Activated T-cell treated with anti-CD3 and anti-CD28 coated beads for 1 hour (primary cell): ENCODE data around the gene C1QL4.
A peak's percentile ranks its signal among the peaks of the same experiment; 100 is the strongest.
"Not testable (repeated sequence)": the region's sequence is repeated elsewhere in the genome, so short reads cannot be mapped to it uniquely, and the experiment has no call there.

Experiments used
- DNase-seq: peaks from one replicate; pipeline ENCODE4 v3.0.0-alpha.2; 2020; ENCODE audit warnings: low read depth

C1QL4 gene

DNA sequence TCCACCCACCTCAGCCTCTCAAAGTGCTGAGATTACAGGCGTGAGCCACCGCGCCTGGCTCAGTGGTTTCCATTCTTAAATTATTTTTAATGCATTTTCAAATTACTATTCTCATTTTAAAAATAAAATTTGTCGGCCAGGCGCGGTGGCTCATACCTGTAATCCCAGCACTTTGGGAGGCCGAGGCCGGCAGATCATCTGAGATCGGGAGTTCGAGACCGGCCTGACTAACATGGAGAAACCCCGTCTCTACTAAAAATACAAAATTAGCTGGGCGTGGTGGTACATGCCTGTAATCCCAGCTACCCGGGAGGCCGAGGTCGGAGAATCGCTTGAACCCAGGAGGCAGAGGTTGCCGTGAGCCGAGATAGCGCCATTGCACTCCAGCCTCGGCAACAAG lies 3.2 kb downstream of the C1QL4 start:
- DNase-seq, result not testable (repeated sequence)

DNA sequence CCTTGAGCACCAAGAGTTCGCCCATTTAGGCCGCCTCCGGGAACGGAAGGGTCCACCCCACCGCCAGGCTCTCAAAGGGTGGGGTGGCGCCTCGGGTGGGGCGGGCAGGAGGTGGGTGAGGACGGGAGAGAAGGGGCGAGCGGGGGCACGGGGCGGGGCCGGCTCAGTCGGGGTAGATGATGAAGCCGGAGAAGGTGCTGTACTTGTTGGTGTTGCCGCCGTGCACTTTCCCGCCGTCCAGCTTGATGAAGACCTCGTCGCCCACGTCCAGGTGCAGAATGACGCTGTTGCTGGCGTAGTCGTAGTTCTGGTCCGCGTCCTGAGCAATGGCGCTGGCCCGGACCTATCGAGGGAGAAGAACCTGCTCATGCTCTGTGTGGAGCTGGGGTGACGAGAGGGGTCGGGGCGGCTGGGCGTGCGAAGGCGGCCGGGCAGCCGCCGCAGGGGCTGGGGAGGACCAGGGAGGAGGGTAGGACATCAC lies 4.1 kb downstream of the C1QL4 start:
- DNase-seq, result no peak

DNA sequence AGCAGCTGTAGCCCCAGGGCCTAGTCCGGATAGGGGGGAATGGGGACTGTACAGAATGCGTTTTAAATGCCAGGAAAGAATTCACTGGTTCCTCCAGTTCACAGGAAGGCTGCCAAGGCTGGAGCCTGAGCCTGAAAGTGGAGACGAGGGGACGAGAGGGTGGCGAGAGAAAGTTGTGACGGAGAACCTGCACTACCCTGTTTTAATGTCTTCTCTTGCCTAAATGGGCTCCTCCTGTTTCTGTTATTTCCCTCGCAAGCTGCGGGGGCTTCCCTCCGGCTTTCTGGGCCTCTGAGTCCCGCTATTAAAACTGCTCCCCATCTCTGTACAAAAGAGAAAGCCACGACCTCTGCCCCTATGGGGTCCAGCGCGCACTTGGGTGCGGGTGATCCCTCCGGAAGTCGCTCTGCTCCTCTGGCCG lies 4.5 kb downstream of the C1QL4 start:
- DNase-seq, result no peak

DNA sequence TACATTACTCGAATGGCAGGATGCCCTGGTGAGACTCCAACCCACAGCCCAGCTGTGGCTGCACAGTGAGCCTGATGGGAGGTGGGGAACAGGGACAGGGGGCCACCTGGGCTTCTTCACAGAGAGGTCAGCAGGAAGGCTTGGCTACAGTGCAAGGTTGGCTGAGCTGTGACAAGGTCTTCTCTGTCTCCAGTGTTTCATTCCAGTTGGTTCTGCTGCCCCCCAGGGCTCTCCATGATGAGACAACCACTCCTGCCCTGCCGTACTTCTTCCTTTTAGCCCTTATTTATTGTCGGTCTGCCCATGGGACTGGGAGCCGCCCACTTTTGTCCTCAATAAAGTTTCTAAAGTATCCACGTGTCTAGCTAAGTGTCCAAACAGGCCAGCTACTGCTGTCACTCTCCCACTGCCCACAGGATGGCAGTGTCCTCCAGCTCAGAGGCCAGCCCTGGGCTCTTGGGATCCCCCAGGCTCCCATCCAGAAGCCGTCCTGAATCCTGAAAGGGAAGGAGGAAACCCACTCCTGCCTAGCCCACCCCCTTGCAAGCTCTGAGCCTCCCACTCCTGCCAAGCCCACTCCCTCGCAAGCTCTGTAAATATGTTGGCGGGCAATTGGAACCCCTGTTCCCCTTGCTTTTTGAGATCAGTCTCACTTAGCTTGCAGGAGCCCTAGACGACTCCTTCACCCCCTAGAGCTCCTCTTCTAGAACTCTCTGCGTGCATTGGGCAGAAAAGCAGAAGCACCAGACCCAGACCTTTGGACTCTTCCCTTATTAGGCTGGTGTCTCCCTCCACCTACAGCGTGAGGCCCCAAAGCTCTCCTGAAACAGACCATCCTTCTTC lies 5.4 kb downstream of the C1QL4 start:
- DNase-seq, result no peak

DNA sequence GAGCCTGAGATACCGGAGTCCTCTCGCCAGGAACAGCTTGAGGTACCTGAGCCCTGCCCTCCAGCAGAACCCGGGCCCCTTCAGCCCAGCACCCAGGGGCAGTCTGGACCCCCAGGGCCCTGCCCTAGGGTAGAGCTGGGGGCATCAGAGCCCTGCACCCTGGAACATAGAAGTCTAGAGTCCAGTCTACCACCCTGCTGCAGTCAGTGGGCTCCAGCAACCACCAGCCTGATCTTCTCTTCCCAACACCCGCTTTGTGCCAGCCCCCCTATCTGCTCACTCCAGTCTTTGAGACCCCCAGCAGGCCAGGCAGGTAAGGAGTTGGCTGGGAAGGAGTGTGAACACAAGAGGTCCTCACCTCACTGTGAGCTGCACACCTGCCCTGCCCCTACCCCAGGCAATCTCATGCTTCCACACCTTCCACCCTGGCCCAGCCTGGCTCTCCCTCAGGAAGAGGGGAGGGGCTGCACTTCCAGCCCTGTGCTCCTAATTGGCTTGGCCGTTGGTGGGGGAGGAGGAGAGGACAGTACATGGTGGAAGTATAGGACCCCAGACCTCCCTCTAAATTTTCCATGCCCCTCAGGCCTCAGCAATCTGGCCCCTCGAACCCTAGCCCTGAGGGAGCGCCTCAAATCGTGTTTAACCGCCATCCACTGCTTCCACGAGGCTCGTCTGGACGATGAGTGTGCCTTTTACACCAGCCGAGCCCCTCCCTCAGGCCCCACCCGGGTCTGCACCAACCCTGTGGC lies 6.2 kb downstream of the C1QL4 start:
- DNase-seq, result no peak

DNA sequence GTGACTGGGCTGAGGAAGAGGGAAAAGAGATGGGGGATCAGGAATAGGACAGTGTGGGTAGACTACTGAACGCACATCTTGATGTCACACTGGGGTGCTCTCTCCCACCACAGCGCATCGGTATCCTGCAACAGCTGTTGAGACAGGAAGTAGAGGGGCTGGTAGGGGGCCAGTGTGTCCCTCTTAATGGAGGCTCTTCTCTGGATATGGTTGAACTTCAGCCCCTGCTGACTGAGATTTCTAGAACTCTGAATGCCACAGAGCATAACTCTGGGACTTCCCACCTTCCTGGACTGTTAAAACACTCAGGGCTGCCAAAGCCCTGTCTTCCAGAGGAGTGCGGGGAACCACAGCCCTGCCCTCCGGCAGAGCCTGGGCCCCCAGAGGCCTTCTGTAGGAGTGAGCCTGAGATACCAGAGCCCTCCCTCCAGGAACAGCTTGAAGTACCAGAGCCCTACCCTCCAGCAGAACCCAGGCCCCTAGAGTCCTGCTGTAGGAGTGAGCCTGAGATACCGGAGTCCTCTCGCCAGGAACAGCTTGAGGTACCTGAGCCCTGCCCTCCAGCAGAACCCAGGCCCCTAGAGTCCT lies 6.9 kb downstream of the C1QL4 start:
- DNase-seq, result no peak

DNA sequence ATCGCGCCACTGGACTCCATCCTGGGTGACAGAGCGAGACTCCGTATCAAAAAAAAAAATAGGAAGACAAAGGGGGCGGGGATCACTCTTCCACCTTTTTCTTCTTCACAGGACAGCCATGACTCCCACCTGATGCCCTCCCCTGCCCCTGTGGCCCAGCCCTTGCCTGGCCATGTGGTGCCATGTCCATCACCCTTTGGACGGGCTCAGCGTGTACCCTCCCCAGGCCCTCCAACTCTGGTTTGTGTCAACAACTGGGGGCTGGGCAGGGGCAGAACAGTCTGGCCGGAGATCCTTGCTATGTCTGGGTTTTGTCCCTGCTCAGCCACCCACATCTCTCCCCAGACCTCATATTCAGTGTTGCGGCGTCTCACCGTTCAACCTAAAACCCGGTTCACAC lies 8.2 kb downstream of the C1QL4 start:
- DNase-seq, result no peak

DNA sequence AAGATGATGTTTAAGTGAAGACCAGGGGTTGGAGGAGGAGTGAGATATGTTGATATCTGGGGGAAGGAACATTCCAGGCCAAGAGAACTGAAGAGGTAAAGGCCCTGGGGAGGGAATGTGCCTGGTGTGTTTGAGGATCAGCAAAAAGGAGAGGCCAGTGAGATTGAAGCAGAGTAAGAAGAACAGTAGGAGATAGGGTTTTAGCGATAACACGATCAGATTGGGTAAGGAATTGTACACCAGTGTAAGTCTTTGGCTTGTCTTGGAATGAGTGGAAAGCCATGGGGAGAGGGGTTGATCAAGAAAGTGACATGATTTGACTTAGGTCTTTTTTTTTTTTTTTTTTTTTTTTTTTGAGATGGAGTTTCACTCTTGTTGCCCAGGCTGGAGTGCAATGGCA lies 9.1 kb downstream of the C1QL4 start:
- no peak for DNase-seq

DNA sequence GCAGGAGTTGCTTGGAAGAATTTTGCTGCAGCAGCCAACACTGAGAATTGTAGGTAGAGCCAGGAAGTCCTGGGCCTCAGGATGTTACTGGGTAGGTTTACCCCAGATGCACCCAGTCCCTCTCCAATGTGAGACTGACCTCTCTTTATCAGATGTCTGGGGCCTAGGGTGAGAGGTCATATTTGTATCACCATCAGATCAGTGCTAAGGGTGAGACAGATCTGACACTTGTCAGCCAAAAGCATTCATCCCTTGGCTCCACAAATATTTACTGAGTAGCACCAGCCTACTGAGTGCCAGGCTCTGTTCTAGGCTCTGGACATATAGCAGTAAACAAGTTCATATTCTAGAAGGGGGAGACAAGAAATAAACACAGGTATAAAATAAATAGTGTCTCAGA lies 9.6 kb downstream of the C1QL4 start:
- no peak for DNase-seq

DNA sequence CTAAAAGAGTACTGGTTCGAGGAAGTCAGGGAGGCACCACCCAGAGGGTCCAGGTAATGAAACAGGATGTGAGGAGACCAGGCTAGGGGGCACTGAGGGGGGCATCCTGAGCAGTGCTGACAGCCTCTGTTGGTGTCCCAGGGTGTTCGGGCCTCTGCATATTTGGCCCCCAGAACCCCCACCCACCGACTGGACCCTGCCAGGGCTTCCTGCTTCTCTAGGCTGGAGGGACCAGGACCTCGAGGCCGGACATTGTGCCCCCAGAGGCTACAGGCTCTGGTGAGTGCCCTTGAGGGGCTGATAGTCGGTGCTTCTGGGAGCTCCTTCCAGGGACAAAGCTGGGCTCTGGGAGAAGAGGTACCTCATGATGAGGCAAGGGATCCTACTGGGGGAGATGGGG lies 11.4 kb downstream of the C1QL4 start:
- no peak for DNase-seq

DNA sequence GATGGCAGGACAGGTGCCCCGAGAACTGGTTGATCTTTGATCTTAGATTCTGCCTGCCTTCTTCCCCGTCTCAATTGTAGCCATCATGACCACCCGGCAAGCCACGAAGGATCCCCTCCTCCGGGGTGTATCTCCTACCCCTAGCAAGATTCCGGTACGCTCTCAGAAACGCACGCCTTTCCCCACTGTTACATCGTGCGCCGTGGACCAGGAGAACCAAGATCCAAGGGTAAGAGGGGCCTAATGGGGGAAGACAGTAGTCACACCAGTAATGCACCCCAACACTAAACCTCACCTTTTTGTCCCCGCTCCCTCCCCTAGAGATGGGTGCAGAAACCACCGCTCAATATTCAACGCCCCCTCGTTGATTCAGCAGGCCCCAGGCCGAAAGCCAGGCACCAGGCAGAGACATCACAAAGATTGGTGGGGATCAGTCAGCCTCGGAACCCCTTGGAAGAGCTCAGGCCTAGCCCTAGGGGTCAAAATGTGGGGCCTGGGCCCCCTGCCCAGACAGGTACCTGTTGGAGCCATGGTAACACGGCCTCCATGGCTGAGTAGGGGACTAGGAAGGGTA lies 13.4 kb downstream of the C1QL4 start:
- no peak for DNase-seq

DNA sequence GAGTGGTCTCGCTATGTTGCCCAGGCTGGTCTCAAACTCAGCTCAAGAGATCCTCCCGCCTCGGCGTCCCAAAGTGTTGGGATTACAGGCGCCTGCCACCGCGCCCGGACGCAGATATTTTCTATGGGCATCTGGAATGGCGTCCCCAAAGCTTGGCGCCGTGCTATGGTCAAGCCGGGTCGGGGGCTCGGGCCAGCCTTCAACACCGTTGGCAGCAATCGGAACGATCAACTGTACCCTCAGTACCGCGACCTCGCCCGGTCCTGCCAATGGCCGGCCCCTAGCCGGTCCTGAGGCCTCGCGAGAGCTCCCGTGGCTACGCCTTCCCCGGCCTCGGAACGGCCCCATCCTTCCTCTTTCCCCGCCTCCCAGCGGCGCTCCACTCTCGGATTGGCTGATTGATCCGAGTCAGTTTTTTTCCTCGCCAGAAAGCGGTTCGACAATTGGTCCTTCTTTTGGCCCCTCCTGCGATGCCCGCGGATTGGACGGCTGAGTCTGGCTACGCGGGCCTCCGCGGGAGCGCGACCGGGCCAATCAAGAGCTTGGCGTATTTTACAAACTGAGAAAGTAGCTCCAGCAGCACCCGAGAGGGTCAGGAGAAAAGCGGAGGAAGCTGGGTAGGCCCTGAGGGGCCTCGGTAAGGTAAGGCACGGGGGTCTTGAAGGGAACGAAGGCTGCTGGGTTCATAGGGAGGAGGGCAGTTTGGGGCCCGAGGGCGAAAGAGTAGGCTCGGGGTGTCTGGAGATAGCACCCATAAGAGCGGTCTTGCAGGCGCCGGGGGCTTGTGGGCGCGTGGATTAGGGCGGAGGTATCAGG lies 14.1 kb downstream of the C1QL4 start, which contains the start of gene TROAP:
Gene TROAP, plus strand, starts transcription at position 548 of the 816 bp plus-strand sequence. CDS start 354 bp downstream, outside the sequence.
- DNase-seq, result peak; percentile 93

DNA sequence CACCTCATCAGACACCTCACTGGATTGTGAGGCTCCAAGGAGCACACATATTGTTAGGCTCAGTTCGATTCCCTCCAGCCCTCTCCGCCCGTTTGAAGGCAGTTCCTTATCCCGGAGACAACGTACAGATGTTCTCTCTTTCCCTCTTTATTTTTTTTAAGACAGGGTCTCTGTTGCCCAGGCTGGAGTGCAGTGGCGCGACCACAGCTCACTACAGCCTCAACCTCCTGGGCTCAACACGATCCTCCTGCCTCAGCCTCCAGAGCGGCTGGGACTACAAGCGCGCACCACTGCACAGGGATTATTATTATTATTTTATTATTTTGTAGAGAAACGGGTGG lies 14.7 kb downstream of the C1QL4 start:
- no peak for DNase-seq

DNA sequence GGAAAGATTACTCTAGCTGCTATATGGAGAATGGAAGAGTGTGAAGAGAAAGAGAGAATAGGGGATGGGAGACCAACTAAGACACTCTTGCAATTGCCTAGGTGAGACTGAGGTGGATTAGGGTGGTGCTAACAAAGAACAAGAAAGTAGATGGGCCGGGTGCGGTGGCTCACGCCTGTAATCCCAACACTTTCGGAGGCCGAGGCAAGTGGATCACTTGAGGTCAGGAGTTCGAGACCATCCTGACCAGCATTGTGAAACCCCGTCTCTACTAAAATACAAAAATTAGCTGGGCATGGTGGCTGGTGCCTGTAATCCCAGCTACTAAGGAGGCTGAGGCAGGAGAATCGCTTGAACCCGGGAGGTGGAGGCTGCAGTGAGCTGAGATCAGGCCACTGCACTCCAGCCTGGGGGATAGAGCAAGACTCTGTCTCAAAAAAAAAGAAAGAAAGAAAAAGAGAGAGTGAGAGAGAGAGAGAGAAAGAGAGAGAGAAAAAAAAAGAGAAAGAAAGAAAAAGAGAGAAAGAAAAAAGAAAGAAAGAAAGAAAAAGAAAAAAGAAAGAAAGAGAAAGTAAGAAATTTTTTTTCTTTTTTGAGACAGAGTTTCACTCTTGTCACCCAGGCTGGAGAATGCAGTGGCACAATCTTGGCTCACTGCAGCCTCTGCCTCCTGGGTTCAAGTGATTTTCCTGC lies 16.4 kb downstream of the C1QL4 start:
- not testable (repeated sequence) for DNase-seq

DNA sequence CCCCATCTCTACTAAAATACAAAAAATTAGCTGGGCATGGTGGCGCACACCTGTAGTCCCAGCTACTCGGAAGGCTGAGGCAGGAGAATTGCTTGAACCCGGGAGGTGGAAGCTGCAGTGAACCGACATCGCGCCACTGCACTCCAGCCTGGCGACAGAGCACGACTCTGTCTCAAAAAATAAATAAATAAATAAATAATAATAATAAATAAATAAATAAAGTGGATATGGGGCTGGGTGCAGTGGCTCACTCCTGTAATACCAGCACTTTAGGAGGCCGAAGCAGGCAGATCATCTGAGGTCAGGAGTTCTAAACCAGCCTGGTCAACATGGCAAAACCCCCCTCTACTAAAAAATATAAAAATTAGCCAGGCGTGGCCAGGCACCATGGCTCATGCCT lies 19.9 kb downstream of the C1QL4 start:
- not testable (repeated sequence) for DNase-seq

DNA sequence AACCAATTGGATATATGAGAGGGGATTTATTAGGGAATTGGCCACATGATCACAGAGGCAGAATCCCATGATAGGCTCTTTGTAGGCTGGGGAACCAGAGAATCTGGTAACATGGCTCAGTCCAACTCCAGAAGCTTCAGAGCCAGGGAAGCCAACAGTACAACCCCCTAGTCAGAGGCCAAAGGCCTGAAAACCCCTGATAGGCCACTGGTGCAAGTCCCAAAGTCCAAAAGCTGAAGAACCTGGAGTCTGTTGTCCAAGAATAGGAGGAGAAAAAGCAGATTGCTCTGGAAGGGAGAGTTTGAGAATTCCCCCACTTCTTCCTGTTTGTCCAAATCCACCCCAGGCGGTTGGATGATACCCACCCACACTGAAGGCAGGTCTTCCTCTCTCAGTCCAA lies 22.2 kb downstream of the C1QL4 start:
- no peak for DNase-seq

DNA sequence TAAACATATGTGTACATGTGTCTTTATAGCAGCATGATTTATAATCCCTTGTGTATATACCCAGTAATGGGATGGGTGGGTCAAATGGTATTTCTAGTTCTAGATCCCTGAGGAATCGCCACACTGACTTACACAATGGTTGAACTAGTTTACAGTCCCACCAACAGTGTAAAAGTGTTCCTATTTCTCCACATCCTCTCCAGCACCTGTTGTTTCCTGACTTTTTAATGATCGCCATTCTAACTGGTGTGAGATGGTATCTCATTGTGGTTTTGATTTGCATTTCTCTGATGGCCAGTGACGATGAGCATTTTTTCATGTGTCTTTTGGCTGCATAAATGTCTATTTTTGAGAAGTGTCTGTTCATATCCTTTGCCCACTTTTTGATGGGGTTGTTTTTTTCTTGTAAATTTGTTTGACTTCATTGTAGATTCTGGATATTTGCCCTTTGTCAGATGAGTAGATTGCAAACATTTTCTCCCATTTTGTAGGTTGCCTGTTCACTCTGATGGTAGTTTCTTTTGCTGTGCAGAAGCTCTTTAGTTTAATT lies 26.5 kb downstream of the C1QL4 start:
- DNase-seq, result not testable (repeated sequence)

DNA sequence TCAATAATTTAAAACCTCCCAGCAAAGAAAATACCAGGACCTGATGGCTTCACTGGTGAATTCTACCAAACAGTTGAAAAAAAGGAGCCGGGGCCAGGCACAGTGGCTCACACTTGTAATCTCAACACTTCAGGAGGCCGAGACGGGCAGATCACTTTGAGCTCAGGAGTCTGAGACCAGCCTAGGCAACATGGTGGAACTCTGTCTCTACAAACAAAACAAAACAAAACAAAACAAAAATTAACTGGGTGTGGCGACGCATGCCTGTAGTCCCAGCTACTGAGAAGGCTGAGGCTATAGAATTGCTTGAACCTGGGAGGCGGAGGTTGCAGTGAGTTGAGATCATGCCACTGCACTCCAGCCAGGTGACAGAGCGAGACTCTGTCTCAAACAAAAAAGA lies 27.6 kb downstream of the C1QL4 start:
- no peak for DNase-seq

DNA sequence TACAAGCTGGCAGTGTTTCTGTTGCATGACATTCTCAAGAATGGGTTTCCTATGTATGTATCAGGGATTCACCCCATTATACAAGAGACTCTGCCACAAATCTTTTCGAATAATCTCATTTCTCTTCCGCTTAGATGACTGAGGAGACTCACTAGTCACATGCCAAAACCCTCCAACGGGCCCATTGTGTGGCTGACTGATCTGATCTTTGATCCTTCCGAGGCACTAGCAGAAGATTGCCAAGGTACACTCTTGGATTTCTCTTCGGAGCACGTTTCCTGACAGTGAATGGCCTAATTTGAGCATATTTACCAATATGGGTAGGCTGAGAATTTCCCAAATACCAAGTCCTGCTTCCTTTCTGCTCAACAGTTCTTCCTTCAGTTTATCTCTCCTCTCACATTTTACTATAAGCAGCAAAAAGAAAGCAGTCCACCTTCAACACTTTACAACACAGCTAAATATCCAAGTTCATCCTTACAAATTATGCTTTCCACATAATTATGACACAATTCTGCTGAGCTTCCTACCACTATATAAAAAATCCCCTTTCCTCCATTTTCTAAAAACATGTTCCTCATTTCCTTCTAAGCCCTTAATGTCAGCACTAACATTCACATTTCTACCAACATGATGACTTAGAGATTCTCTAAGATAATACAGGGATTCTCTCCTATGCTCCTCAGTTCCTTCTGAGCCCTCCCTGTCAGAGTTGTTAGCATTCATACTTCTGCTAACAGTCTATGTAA lies 31.1 kb downstream of the C1QL4 start:
- no peak for DNase-seq

DNA sequence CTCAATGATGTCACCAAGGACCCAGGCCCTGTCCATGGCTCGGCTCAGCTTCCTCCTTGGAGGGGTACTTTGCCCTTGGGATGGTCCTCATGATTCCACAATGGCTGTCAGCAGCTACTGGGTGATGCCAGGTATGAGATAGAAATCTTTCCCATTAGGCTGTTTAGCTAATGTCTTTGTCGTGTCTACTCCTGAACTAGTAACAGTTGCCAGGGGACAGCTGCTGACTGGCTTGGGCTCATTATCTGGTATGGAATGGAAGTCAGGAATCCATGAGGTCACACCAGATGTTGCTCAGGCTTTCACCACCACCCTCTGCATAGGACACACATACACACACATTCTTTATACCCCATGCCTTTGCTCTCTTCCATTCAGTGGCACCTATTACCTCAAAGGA lies 32.8 kb downstream of the C1QL4 start:
- DNase-seq, result no peak
